ENCODE data around the gene OR2B2.
A peak's percentile ranks its signal among the peaks of the same experiment; 100 is the strongest.

OR2B2 gene

DNA sequence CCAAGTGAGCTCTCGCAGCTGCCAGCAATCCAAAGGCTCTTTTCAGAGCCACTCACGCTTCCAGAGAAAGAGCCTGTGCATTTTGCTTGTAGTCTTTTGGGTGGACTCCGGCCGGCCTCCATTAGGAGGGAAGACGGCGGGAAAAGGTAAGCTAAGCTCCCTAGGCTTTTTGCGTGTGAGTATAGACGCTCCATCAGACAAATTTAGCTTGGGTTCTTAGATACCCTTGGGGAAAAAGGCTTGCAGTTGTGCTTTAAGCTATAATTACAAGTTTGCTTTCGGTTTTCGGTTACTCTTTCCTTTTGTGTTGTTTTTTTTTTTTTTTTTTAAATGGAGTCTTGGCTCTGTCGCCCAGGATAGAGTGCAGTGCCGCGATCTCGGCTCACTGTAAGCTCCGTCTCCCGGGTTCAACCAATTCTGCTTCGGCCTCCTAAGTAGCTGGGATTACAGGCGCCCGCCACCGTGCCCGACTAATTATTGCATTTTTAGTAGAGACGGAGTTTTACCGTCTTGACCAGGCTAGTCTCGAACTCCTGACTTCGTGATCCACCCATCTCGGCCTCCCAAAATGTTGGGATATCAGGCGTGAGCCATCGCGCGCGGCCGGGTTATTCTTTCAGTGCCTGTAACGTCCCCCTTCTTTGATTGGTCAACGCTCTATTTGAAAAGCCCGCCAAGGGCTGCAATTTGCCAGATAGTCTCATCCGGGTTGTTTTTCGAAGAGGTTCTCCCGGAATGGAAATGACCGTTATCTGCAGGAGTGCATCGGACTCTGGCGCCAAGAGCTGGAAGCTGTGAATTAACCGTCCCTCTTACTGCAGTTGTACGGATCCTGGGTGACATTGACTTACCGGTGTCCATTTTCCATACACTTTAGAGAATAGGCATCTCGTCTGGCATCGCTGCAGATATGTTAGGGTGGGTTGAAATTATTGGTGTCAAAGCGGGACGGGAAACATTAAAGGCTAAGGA lies 18.1 kb downstream of the OR2B2 start:
- TF ChIP-seq, protein P1, sequence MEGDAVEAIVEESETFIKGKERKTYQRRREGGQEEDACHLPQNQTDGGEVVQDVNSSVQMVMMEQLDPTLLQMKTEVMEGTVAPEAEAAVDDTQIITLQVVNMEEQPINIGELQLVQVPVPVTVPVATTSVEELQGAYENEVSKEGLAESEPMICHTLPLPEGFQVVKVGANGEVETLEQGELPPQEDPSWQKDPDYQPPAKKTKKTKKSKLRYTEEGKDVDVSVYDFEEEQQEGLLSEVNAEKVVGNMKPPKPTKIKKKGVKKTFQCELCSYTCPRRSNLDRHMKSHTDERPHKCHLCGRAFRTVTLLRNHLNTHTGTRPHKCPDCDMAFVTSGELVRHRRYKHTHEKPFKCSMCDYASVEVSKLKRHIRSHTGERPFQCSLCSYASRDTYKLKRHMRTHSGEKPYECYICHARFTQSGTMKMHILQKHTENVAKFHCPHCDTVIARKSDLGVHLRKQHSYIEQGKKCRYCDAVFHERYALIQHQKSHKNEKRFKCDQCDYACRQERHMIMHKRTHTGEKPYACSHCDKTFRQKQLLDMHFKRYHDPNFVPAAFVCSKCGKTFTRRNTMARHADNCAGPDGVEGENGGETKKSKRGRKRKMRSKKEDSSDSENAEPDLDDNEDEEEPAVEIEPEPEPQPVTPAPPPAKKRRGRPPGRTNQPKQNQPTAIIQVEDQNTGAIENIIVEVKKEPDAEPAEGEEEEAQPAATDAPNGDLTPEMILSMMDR (IDR thresholded peaks at IDR 0.05; ENCODE audit: low read depth, low read length): no peak
- in situ Hi-C loops (cut with HindIII; ENCODE audit: low sequenced_read_pairs): loop anchor here (10.0 kb wide), 1 partner anchor 749 kb away; a partner anchor contains a TSS
- peak; percentile 96 for DNase-seq (ENCODE audit: low read depth, low spot score)
- H3K4me3 ChIP-seq (ENCODE audit: low read depth, low read length): peak overlapping the region; percentile 71

DNA sequence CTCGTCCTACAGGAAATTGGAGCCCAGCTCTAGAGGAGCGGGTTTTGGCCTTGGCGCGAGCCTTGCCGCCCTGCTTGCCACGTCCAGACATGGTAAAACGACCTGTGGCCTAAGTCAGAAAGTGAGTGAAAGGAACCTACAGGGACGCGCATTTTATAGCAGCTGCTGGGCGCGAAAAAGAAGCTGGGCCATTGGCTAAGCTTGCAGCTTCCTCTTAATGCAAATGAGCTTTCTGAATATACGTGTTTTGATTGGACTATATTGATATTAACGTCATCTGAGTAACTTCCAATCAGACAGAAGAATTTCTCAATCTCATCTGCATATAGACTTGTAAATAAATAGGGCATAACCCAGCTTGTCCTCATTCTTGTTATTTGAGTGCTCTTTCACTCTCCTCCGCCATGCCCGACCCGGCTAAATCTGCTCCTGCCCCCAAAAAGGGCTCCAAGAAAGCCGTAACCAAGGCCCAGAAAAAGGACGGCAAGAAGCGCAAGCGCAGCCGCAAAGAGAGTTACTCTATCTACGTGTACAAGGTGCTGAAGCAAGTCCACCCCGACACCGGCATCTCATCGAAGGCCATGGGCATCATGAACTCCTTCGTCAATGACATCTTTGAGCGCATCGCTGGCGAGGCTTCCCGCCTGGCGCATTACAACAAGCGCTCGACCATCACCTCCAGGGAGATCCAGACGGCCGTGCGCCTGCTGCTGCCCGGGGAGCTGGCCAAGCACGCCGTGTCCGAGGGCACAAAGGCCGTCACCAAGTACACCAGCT lies 18.9 kb downstream of the OR2B2 start:
- TF ChIP-seq, protein P1 (IDR thresholded peaks at IDR 0.05; ENCODE audit: low read depth, low read length): no peak
- peak overlapping the region; percentile 71 for H3K4me3 ChIP-seq (ENCODE audit: low read depth, low read length)
- peak; percentile 99 for DNase-seq (ENCODE audit: low read depth, low spot score)
- in situ Hi-C loops (cut with HindIII; ENCODE audit: low sequenced_read_pairs): loop anchor here (10.0 kb wide), 1 partner anchor 748 kb away; a partner anchor contains a TSS

DNA sequence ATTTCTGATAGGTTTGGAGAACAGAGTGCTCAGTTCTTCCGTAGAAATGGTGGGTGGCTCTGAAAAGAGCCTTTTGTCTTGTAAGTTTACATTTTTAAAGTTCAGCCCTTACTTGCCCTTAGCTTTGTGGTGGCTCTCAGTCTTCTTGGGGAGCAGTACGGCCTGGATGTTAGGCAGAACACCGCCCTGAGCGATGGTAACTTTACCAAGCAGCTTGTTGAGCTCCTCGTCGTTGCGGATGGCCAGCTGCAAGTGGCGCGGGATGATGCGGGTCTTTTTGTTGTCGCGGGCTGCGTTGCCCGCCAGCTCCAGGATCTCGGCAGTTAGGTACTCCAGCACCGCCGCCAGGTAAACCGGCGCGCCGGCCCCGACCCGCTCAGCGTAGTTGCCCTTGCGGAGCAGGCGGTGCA lies 19.5 kb downstream of the OR2B2 start:
- DNase-seq (ENCODE audit: low read depth, low spot score): no peak
- peak overlapping the region; percentile 71 for H3K4me3 ChIP-seq (ENCODE audit: low read depth, low read length)
- in situ Hi-C loops (cut with HindIII; ENCODE audit: low sequenced_read_pairs): loop anchor here (10.0 kb wide), 1 partner anchor 748 kb away; a partner anchor contains a TSS
- TF ChIP-seq, protein P1 (IDR thresholded peaks at IDR 0.05; ENCODE audit: low read depth, low read length): no peak

DNA sequence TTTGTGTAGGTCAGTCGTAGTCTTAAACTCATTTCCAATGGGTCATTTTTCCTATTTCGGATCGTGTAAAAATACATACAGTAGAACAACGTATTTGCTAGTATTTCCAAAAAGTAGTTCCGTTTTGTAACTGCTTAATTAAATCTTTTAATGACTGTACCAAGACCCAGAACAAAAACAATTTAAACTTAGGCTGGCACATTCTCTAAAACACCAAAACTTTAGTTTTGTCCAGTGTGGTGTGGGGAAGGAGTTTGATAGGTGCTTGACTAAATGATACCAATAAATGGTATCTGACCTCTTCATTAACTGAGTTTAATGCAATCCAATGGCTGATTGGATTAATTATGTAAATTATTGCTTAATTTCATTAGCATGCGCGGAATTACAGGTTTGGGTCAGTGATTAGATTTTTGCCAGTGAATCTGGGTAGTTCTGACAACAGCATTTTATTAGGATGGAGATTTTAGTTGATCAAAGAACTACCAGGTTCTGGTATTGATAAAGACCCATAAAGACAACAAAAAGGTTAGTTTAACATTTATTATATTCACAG lies 20.8 kb downstream of the OR2B2 start:
- DNase-seq (ENCODE audit: low read depth, low spot score): no peak
- TF ChIP-seq, protein P1 (IDR thresholded peaks at IDR 0.05; ENCODE audit: low read depth, low read length): no peak
- peak overlapping the region; percentile 71 for H3K4me3 ChIP-seq (ENCODE audit: low read depth, low read length)
- in situ Hi-C loops (cut with HindIII; ENCODE audit: low sequenced_read_pairs): loop anchor here (10.0 kb wide), 1 partner anchor 747 kb away; a partner anchor contains a TSS

DNA sequence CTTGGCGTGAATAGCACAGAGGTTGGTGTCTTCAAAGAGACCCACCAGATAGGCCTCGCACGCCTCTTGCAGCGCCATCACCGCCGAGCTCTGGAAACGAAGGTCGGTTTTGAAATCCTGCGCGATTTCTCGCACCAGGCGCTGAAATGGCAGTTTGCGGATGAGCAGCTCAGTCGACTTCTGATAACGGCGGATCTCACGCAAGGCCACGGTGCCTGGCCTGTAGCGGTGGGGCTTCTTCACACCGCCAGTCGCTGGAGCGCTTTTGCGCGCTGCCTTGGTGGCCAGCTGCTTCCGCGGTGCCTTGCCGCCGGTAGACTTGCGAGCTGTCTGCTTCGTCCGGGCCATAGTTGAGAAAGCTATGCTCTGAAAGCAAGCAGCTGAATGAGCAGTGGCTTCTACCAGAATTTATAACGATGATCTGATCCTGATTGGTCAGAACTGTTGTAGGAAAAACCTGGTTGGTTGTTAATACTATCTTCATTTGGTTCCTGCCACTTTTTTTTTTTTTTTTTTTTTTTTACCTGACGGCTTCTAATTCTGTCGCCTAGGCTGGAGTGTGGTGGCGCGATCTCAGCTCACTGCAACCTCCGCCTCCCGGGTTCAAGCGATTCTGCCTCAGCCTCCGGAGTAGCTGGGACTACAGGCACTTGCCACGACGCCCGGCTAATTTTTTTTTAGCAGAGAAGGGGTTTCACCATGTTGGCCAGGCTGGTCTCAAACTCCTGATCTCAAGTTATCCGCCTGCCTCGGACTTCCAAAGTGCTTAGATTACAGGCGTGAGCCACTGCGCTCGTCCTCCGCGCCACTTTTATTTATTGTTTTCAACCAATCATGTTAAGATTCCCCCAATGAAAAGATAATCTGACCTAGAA lies 21.5 kb downstream of the OR2B2 start:
- DNase-seq (ENCODE audit: low read depth, low spot score): peak; percentile 96
- TF ChIP-seq, protein P1 (IDR thresholded peaks at IDR 0.05; ENCODE audit: low read depth, low read length): no peak

More for the DNA sequence above, 21.5 kb downstream of the OR2B2 start:
- H3K4me3 ChIP-seq (ENCODE audit: low read depth, low read length): peak overlapping the region; percentile 53
- in situ Hi-C loops (cut with HindIII; ENCODE audit: low sequenced_read_pairs): loop anchor here (10.0 kb wide), 1 partner anchor 746 kb away; a partner anchor contains a TSS
